GM20431 (cell line): ENCODE data around the gene MERTK.
"Not testable (repeated sequence)": the region's sequence is repeated elsewhere in the genome, so short reads cannot be mapped to it uniquely, and the experiment has no call there.

Experiments used
- in situ Hi-C: fragments of 300-500 bp; cut with MseI, MboI; formaldehyde crosslinking; loops from one replicate; pipeline ENCODE4 v1.15.0; 2020; ENCODE audit warnings: low sequenced_read_pairs; ENCODE audit not compliant: unreplicated experiment

MERTK gene

DNA sequence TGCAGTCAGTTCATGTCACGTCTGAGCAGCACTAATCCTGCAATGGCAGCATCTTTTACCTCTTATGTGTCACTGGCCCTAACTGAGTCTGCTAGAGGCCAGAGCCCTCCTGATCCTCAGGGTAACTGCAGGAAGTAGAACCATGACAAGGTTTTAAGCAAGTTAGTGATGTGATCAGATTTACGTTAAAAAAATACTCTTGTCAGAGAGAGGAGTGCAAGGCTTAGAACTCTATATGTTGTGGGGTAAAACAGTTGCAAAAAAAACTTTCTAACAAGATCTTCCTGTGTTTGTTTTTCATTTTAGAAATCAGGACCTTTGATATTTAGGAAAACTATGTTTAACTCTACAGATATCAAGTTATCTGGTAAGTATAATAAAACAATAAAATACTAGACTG lies 161.3 kb downstream of the MERTK start:
- in situ Hi-C loops, result no loop called here

DNA sequence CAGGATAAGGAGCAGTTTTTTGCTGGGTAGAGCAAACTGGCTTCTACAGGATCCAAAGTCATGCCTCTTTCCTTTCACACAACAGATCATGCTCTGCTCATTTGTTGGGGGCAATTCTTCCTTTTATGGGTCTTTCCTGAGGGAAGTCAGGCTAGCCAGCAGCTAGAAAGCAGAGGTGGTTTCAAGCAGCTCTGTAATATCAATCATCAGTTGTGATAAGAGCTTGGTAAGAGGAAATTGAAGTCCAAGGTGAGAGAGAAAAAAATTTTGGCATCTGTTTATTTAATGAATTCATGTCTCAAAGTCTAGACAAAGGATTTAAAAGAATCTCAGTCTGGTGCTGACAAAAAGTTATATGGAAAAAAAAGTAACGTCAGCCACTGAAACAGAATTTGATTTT lies 162.9 kb downstream of the MERTK start:
- in situ Hi-C loops, result no loop called here

DNA sequence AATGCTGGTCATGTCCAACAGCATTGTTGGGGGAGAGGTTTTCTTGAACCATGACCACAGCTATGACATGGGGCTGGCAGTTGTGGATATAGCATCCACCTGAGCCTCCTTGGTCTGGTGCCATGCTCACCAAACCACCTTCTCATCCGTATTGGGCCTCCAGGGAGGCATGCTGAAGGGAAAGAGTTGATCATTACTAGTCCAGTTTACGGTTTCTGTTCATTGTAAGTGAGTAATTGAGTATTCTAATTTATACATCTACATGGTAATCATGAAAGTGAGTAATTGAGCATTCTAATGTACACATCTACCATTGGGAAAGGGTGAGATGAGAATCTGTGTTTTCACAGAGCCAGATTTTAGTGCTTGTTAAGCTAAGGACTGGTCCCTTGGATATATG lies 163.4 kb downstream of the MERTK start:
- in situ Hi-C loops, result no loop called here

DNA sequence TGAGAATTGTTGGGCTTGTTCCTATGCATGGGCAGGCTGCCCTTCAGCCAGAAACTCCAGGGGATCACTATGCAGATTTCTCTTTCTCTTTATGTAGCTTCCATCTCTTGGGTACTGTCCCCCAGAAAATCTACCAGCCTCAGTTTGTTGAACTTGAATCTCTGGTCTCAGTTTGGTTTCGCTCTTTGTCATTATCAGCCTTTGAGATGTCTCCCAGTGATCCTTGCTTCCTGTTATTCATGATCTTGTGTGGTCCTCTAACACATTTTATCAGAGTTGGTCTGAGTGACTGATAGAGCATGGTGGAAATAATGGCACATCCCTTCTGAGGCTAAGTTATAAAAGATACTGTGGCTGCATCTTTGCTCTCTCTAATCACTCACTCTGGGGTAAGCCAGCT lies 164.5 kb downstream of the MERTK start:
- in situ Hi-C loops, result no loop called here

DNA sequence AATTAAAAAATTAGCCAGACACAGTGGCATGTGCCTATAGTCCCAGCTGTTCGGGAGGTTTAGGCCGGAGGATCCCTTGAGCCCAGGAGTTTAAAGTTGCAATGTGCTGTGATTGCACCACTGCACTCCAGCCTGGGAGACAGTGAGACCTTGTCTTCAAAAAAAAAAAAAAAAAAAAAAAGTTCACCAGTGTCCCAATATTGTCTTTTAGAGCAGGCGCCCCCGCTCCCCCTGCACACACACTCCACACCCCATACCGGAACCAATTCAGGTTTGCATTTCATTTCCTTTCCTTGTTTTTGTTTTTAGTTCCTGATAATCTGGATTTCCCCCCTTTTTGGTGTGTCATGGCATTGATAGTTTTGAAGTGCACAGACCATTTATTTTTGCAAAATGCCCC lies 167.1 kb downstream of the MERTK start:
- in situ Hi-C loops, result no loop called here

DNA sequence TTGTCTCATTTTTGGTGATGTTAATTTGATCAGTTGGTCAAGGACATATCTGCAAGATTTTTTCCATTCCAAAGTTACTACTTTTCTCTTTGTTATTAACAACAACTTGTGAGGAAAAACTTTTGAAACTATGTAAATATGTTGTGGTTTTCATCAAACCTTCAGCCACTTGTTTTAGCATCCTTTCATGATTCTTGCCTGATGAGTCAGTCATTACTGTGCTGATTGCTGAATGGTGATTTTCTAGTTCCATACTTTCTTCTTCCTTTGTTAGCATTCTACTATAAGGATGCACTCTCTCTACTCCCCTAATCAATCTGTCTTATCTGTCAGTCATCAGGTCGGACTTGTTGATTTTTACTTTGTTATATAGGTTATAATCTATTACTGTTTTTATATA lies 167.6 kb downstream of the MERTK start:
- in situ Hi-C loops, result no loop called here

DNA sequence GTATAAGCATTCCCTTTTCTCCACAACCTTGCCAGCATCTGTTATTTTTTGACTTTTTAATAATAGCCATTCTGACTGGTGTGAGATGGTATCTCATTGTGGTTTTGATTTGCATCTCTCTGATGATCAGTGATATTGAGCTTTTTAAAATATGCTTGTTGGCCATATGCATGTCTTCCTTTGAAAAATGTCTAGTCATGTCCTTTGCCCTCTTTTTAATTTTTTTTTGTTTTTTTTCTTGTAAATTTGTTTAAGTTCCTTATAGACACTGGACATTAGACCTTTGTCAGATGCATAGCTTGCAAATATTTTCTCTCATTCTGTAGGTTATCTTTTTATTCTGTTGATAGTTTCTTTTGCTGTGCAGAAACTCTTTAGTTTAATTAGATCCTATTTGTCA lies 171.4 kb downstream of the MERTK start:
- in situ Hi-C loops, result not testable (repeated sequence)

DNA sequence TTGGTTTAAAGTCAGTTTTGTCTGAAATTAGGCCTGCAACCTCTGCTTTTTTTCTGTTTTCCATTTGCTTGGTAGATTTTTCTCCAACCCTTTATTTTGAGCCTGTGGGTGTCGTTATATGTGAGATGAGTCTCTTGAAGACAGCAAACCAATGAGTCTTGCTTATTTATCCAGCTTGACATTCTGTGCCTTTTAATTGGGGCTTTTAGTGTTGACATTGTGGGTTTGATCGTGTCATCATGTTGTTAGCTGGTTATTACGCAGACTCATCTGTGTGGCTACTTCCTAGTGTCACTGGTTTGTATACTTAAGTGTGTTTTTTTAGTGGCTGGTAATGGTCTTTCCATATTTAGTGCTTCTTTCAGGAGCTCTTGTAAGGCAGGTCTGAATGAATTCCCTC lies 175.5 kb downstream of the MERTK start:
- in situ Hi-C loops, result no loop called here

DNA sequence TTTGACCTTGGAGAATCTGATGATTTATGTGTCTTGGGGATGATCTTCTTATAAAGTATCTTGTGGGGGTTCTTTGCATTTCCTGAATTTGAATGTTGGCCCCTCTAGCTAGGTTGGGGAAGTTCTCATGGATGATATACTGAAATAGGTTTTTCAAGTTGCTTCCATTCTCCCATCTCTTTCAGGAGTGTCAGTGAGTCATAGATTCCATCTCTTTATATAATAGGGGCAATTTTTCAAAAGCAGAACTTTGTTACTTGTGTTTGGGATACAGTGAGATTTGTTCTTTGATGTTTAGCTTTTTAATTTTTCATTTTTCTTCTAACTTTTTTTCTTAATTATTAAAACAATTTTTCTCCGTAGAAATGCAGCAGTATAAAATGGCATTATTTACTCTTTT lies 176.1 kb downstream of the MERTK start:
- in situ Hi-C loops, result no loop called here

DNA sequence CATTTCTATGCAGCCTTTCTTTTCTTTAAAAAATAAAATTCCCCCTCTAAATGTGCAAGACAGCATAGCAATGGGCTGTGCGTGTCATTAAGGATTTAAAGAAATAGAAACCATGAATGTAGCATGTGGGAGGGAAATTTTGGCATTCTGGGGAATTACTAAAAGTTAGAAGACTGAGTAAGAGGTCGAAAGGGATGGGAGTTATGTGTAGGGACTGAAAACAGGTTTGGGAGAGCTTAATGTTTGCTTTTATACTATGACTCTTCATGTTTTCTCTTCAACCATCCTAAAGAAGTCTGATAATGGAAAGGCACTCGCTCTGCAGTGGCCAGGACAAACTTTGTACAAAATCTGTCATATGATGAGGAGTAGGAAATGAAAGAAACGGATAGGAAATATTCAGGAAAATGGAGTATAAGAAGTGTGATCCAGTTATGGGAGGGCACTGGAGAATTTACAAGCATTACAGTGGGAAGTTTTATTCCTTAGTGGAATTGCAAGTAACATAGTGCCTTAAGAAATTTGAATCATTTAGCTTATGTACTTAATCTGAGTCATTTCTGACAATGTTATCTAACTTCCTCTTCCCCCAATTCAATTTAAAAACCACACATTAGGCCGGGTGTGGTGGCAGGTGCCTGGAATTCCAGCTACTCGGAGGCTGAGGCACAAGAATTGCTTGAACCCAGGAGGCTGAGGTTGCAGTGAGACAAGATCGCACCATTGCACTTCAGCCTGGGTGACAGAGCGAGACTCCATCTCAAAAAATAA lies 177.3 kb downstream of the MERTK start:
- in situ Hi-C loops, result no loop called here

DNA sequence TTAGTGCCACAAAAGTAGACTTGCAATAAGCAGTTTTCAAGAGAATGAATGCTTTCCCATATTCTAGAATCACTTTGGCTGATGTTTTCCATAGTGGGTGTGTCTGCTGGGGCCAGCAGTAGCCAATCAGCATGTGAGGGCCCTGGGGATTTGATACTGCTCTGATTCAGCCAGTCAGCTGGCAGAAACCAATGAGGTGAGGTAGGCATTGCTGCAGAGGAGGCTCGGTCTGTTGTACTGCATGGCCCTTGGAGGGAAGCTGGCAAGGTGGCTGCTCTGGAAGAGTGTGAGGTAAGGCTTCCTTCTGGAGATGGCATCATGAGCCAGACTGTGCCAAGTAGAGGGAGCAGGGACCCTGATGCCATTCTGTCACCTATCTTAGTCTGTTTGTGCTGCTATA lies 179.4 kb downstream of the MERTK start:
- in situ Hi-C loops, result no loop called here
